ENCODE measurements around the gene VHLL.

VHLL gene

DNA sequence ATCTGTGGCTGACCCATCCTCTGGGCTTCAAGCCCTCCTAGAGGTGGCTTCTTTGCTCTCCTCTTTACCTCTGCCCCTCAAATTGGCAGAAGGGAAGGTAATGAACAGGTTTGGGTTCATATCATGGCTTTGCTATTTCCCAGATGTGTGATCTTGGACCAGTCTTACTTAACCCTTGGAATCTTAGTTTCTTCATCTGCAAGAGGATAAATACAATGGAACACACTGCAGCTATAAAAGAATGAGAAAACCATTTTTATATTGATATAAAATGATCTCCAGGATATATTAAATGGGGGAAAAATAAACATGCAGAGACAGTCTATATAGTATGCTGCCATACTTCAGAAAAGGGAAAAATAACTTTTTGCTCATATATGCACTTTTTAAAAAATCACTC lies 9.2 kb downstream of the VHLL start:
- DNase-seq = no peak

DNA sequence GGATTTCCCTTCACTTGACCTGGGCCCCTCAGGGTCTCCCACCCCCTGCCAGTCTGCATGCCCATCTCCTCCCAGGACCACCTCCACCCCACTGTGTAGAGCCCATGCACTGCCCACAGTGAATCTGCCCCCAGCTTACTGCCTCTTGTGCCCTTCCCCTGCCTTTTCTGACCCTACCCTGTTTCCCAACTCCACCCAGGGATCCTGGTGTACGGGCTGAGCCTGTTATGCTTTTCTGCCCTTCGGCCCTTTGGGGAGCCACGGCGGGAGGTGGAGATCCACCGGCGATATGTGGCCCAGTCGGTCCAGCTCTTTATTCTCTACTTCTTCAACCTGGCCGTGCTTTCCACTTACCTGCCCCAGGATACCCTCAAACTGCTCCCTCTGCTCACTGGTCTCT lies 13.0 kb downstream of the VHLL start:
- DNase-seq = no peak

DNA sequence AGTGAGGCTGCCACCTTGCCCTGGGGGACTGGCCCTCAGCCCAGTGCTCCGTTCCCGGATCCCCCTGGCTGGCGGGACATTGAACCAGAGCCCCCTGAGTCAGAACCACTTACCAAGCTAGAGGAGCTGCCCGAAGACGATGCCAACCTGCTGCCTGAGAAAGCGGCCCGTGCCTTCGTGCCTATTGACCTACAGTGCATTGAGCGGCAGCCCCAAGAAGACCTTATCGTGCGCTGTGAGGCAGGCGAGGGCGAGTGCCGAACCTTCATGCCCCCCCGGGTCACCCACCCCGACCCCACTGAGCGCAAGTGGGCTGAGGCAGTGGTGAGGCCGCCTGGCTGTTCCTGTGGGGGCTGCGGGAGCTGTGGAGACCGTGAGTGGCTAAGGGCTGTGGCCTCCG lies 13.7 kb downstream of the VHLL start:
- DNase-seq = no peak

DNA sequence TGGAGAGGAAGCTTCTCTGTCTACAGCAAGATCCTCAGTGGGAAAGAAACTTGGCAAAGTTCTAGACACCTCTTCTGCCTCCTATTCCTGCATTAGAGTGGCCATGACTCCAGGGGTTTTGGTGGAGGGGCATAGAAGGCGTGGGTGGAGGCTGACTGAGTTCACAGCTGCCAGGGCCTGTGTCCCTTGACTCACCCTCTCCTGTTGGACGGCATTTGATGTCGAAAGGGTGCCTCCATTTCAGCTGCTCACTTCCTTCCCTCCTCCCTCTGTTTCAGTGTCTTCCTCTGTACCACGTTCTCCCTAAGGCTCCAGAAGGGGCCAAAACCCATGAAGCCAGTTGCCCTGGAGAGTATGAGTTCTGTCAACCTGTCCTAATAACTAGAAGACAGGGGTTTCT lies 14.3 kb downstream of the VHLL start:
- DNase-seq = no peak

DNA sequence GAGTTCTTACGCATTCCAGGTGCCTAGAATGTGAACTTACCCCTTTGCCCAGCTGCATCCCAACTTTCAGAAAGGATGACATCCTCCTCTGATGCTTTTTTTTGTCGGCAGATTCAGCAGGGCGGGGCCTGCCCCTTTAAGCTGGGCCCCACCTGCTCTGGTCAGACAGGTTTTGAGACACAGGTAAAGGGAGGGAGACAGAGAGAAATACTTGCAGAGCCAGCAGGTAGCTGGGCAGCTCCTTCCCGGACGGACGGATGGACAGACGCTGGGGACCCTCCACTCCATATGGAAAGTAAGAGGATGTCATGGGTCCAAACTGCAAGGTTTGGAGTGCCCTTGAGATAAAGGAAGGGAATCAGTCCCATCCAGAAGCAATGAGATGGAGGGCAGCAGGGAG lies 15.0 kb downstream of the VHLL start, which contains the start of gene TMEM79:
TMEM79 (plus strand) TSS at position 214 of the 400 bp plus-strand sequence. CDS start 902 bp downstream, outside the sequence.
- no peak for DNase-seq

DNA sequence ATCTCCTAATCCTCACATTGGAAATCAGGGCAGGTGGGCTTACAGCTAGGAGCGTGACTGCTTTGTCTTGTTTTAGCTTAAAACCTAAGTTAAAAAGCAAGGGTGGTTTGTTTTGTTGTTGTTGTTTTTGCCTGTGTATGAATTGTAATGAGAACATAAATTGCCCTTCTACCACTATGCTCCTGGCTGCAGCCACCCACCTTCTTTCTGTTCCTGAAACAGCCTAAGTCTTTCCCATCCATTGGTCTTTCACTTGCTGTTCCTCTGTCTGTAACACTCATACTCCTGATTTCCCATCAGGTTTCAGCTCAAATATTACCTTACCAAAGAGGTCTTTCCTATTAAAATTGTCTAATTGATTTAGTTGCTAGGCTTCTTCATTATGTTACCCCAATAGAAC lies 15.6 kb downstream of the VHLL start:
- no peak for DNase-seq

DNA sequence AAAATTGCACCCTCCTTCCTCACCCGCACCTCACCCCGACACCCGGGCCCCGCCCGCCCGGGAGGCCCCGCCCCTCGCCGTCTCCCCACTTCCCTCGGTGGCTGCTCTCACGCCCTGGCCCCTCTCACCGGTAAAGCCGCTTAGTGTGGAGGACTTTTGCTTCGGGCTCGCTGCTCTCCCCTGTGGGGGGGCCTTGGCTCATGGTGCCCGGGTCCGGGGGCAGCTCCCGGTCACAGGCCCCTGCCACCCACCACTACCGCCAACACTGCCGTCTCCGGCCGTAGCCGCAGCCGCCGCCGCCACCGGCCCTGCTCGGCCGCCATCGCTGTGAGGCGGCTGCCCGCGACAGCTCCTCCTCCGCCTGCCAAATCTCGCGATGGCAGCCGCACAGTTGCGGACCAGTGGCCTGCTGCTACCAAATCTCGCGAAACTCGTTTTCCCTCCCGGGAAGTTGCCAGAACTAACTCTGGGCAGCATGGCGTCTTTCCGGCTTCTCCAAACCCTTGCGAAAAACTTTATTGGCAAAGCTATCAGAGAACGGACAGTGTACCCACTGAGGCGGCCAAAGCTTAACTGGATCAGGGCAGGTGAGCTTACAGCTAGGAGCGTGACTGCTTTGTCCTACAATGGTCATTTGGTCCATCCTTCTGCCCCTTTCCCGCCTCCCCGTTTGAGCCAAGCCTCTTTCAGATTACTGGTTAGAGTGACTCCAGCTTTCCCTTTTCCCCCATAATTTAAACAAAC lies 16.5 kb downstream of the VHLL start, which contains the start of gene SMG5:
SMG5 (minus strand) TSS at position 347 of the 744 bp plus-strand sequence; CDS start at position 202, 145 bp downstream.
- peak; percentile 94 for DNase-seq

DNA sequence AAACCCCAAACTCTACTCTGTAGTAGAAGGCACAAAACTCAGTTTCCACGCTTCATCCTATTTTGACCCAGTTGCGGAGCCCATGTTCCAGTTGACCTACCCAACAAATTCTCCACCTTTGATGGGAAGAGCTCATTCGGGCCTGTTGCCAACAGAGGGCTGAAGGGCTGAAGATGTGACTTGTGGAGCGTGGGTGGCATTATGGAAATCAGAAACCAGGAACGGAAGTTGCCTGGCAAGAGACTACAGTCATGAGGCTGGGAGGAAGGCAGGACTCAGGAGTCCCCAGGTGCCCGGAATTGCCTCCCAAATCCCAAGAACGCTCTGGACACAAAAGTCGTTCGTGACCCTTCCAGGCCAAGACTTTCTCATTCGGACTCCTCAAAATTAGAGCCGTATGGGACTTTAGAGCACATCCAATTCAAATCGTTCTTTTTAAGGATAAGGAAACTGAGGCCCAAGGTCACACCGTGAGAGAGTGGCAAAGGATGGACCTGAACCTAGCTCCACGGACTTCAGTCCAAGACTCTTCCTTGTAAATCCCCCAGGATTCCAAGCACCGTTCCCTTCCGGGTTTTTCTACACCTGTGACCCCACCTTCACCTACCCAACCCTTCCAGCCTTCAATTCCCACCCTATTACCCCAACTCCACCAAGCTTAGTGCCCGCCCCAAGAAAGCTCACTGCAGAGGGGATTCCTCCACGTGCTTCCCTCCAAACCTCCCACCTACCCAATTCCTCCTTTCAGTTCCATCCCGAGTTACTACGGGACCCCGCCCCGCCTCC lies 17.2 kb downstream of the VHLL start:
- peak; percentile 63 for DNase-seq

DNA sequence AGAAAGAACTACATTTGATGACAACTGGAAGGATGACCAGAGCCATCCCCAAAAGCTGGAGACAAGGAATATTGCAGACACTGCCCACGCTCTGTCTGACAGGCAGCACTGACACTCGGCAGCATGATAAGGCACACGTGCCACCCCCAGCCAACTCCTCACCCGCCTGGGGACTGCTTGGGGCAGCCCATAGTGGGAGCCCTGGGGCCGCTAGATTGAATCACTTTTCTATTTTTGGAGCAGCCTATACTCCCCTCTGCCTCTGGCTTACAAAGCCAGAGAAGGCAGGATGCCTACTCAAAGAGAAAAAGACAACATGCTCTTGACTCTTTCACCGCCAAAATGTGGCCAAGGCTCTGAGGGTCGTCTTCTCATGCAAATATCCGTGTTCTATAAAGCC lies 17.8 kb downstream of the VHLL start:
- DNase-seq = peak; percentile 78

DNA sequence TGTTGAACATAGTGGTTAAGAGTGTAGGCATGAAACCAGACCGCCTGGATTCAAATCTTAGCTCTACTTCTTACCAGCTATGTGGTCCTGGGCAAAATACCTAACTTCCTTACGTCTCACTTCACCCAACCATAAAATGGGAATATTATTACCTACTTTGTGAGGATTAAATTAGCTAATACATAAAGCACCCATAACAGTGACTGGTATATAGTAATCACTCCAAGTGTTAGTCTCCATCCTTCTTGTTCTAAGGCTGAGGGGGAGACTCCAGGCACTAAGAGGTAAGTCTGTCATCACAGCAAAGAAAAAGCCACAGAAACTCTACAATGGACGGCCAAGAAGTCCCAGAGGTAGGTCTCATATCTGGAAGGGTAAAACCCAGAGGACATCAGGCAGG lies 19.3 kb downstream of the VHLL start:
- no peak for DNase-seq

DNA sequence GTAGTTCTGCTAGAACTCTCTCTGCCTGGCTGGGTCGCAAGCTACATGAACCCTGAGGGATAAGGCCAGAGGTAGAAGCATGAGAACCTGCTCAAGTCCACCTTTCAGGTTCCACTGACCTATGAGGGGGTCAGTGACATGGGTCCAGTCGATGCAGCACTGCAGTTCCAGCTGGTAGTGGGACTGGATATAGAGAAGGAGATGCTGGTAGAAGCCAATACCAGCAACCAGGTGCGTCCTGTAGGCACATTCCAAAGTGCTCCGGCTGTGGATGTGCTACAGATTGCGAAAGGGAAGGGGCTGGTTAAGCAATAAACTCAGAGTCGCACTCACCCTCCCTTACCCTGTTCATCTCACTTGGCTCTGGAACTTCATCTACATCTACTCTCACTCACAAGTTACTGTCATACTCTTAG lies 22.1 kb downstream of the VHLL start:
- no peak for DNase-seq

DNA sequence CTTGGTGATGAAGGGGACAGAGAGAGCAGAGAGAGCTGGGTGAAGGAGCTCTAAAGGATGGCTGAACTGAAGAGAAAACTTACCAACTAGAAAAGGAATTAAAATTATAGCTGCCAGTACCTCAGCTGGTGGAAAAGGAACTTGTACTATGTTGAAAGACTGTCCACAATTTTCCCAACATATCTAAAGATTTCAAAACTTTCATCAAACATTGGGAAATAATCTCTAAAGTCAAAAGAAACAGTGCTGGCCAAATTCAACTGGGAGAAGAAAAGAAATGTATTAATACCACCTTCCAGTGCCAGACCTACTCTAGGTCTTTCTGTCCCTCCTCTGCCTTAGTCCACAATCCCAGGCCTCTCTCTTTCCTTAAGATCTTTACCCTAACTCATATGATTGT lies 22.6 kb downstream of the VHLL start:
- DNase-seq = no peak

DNA sequence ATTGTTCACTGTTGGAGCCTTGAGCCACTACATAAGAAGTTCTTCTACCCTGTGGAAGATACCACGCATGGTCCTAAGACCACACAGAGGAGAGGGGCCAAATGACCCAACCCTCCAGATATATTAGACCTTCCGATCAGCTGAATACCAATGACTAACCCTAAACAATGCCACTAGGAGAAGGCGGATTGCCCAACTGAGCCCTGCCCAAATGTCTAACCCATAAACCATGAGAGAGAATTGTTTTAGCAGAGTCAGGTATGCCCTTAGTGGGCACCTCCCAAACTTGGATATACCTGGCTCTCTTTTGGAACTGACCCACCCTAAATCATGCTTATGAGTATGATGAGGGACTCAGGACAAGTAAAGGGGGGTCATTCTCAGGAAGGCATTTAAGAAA lies 28.8 kb downstream of the VHLL start:
- no peak for DNase-seq

DNA sequence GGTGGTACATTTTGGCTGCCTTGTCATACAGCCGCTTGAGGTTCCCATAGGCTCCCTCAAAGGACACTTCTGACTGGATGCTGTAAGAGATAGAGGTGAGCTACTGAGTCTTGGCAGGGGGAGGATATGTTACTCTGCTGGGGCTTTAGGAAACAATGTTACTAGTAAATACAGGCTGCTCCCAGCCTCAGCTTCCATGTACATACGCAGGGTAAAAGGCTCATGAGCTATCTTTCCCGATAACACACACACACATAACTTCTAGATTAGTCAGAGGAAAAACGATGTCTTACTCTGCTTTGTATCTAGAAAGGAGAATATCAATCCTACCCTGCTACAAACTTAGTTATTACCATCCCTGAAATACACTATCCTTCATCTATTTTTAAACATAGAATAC lies 30.8 kb downstream of the VHLL start:
- no peak for DNase-seq

DNA sequence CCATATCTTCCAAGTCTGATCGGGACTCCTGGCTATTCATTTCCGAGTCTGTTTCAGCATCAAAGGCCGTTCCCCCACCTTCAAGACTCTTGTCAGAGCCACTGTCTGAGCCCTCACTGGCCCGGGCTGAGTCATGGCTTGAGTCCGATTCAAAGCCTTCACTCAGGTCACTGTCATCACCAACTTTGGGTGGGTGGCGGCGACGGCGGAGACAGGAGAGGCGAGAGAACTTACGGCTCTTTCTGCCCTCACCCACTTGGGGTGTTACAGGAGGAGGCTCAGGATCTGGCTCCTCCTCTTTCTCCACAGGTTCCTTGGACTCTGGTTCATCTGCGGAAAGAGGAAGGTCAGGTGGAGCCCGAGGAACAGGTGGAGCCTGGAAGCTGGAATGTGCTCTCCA lies 33.1 kb downstream of the VHLL start:
- no peak for DNase-seq

DNA sequence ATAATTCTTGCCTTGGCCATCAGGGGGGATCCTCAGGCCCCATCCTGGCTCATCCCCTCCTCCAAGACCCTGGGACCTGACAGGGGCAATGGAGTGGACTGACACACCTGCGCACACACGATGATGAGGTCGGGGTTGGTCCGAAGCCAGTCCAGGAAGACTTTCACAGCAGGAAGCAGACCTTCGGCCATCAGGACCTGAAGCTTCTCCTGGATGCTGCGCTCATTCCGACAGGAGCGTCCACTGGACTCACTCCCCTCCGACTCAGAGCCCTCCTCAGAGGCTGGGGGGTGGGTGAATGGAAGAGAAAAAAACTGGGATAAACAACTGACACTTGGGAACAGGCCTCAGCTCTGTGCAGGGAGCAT lies 35.8 kb downstream of the VHLL start:
- DNase-seq = no peak

DNA sequence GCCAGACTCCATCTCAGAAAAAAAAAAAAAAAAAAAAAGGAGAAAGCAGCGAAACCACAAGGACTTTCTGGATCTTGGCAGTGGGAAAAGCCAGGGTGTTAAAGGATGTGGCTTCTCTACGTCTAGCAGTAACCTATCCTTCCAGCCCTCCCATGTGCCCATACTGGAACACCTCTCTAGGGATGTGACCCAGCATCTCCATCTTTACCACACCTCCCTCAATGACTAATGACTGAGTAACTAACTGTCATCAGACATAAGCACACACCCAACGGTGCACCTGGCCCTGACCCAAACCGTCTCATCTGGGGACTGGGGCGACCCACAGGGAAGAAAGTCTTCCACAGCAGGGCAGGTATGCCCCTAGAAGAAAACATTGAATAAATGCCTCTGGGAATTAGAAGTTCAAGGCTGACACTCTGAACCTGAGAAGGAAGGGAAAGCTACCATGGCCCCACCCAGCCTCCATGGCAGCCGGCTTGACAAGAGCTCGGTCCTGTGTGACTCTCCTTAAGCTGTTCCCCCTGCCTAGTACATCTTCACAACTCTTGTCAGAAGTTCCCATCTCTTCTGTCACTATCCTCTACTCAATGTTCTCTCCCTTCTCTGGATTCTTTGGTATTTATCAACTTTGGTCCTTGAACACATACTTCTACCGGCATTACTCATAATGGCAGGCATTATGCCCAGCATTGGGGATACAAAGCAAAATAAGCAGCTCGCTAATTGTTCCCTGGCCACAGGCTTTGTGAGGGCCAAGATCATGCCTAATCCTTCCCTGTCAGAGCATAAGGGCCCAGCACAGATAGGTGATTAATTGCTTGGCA lies 36.4 kb downstream of the VHLL start:
- no peak for DNase-seq

DNA sequence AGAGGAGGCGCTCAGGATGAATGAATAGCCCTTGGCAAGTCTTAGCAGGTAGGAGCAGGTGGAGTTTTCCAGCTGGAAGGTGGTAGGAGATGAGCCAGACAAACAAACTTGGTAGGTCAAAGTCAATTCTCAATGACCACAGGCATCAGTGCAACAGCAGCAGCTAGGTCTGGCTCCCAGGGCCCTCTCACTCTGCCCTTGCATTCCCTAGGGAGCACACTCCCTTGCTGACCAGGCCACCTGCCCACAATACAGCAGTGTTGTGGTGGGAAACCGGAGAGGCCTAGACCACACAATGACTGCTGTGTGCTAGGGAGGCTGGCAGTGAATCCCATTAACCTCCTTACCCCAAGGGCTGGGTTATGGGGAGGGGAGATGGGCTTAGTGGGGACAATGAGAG lies 38.2 kb downstream of the VHLL start:
- DNase-seq = no peak

DNA sequence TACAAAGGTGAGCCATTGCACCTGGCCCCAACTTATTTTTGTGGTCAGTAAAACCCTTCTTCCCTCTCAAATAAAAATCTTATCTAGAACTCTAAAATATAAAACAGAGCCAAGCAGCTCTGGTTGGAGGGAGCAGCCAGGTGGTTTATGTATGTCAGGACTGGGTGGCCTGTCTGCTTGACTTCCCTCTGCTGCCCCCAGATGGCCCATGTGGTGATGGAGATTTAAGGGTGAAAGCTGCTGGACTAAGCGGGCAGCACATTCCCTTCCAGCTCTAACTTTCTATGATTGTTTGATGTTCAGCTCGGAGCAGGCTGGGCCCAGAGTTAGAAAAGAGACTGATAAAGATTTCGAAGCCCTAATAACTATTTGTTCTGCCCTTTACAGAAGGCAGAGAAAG lies 39.3 kb downstream of the VHLL start:
- no peak for DNase-seq

DNA sequence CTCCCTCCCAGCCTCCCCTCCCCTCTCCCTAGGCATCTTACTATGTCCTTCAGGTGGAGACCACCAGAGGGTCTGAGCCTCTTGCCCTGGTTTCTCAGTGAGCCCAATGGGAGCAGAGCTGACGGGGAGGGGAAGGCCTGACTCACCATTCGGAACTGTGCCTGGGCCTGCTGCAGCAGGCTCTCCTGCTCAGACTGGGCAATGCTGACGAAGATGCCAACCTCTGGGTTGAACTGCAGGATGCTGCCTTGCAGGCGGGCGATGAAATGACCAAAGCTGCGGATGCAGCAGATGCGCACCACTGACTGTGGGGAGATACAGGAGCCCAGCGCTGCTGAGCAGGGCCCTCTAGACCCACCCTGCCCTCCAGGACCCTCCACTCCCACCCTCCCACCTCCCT lies 40.2 kb downstream of the VHLL start:
- no peak for DNase-seq

DNA sequence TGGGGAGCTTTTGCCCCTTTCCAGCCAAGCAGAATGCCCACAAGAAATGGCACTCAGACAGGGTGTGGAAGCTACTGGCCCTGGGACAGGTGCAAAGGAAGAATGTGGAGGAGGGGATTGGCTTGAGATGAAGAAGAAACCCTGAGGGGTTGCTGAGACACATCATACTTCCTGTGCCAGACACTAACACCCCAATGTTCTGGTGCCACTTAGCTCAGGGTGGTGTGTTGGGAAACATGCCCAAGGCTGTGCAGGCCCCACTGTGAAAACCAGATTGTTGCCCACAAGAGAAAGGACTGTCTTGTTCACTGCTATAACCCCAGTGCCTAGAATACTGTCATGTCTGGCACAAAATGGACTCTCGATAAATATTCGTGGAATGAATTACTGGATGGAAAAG lies 41.4 kb downstream of the VHLL start:
- no peak for DNase-seq

DNA sequence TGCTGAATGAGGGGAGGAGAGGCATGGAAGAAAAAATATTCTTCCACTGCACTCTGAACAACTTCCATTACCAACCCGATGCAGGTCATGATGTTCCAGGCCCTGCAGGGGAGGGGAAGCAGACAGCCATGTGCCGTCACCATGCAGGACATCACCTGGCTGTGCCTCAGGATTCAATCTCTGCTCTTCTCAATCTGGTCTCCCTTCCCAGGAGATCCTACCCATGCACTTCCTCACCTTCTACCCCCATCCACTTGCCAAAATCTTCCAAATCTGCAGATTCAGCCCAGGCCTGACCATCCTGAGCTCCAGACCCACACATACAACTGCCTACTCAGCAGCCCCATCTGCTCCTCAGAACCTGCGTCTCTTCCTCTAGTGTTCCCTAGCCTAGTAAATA lies 45.5 kb downstream of the VHLL start:
- DNase-seq = no peak

DNA sequence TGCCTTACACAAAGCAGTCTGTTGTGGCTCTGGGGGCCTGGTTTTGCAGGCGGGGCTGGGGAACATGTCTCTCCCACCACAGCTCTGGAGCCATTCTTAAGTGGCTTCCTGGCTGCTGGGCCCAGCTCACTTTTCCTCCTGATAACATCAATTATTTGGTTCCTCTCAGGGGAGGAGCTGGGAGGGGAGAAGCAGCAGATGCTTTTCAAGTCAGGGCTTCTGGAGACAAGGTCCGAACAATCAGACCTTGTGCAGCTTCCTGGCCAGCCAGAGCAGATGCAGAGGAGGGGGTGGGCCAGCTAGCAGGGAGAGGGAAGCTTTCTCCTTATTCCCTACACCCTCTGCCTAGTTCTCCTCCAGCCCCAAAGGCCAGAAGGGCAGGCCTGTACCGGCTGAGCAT lies 47.6 kb downstream of the VHLL start:
- no peak for DNase-seq

DNA sequence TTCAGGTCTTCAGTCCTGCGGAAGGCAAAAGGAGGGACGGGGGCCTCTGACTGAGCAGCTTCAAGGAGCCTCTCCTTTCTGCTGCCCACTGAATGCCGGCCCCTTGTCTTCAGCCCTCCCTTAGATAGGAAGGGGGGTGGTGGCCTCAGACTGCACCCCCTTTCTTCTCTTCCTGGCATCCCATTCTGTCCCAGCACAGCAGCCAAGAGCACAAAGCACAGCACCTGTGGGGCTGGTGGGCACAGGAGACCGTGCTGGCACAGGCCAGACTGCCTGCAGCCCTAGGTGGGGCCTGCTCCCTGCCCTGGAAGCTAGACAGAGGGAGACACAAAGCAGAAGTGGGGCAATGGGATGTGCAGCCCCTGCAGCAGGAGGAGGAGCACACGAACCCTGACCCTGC lies 49.5 kb downstream of the VHLL start:
- DNase-seq = no peak
